CD14-positive monocyte (primary cell): ENCODE measurements around the gene CLEC11A. TPM values are rescaled to one million over a fixed set of nuclear protein-coding genes. Genes with fewer than 3 reads are reported as not detected.
"Not testable (repeated sequence)": the region's sequence is repeated elsewhere in the genome, so short reads cannot be mapped to it uniquely, and the experiment has no call there.

ENCODE experiments used
- DNase-seq, 3 donors: peaks; one replicate each; pipeline ENCODE4 v3.0.0-alpha.2; 2011 to 2022
- H2AFZ ChIP-seq: 2 replicates; pipeline ENCODE4 v1.6.0; 2012; ENCODE audit warnings: mild to moderate bottlenecking, low read depth, low read length, inconsistent platforms; ENCODE audit not compliant: insufficient read depth, poor library complexity, severe bottlenecking
- H3K27ac ChIP-seq, 2 donors: 1 replicate in 1 of 2; 2 replicates in 1 of 2; pipeline ENCODE4 v1.5.1; 2012 to 2013; ENCODE audit warnings: low read length in 2 of 2, control low read depth in 1 of 2, inconsistent platforms in 1 of 2, low read depth in 1 of 2, mild to moderate bottlenecking in 1 of 2
- H3K27me3 ChIP-seq, 2 donors: one replicate each; pipeline versions ENCODE4 v1.6.0 to v1.6.1; 2011 to 2013; ENCODE audit warnings: low read length in 2 of 2; ENCODE audit not compliant: control insufficient read depth in 2 of 2, insufficient read depth in 2 of 2
- H3K36me3 ChIP-seq, 2 donors: replicated peaks in 1 of 2; 1 replicate in 1 of 2; 2 replicates in 1 of 2; pipeline versions ENCODE4 v1.5.1 to v1.6.1; 2012 to 2013; ENCODE audit warnings: low read length in 2 of 2, control low read depth in 1 of 2, inconsistent platforms in 1 of 2, mild to moderate bottlenecking in 1 of 2; ENCODE audit not compliant: insufficient read depth in 2 of 2, control insufficient read depth in 1 of 2
- H3K4me1 ChIP-seq, 2 donors: 1 replicate in 1 of 2; 2 replicates in 1 of 2; pipeline versions ENCODE4 v1.5.1 to v1.6.1; 2012 to 2013; ENCODE audit warnings: low read length in 2 of 2, control low read depth in 1 of 2, inconsistent platforms in 1 of 2, mild to moderate bottlenecking in 1 of 2, moderate library complexity in 1 of 2; ENCODE audit not compliant: insufficient read depth in 2 of 2, control insufficient read depth in 1 of 2
- H3K4me2 ChIP-seq: replicated peaks from 2 replicates; pipeline ENCODE3; 2012; ENCODE audit warnings: low read length, moderate library complexity, mild to moderate bottlenecking; ENCODE audit not compliant: poor library complexity, severe bottlenecking; ENCODE audit errors: extremely low read depth
- H3K4me3 ChIP-seq, 3 experiments: fragments of 200-600 bp in 1 of 3; sonication (generic) in 1 of 3; replicated peaks in 1 of 3; 1 replicate in 2 of 3; 2 replicates in 1 of 3; pipeline ENCODE4 v1.5.1; 2011 to 2013; ENCODE audit warnings: low read length in 3 of 3, mild to moderate bottlenecking in 3 of 3, control low read depth in 2 of 3, low read depth in 2 of 3, inconsistent platforms in 1 of 3, moderate library complexity in 1 of 3
- H3K79me2 ChIP-seq: 2 replicates; pipeline ENCODE4 v1.6.0; 2012; ENCODE audit warnings: mild to moderate bottlenecking, control low read depth, inconsistent platforms, low read length, moderate library complexity; ENCODE audit not compliant: insufficient read depth
- H3K9ac ChIP-seq: 2 replicates; pipeline ENCODE4 v1.6.0; 2017; ENCODE audit warnings: low read length, mild to moderate bottlenecking; ENCODE audit not compliant: insufficient read depth, poor library complexity, severe bottlenecking
- H3K9me3 ChIP-seq, 2 donors: replicated peaks in 1 of 2; 1 replicate in 1 of 2; 2 replicates in 1 of 2; pipeline versions ENCODE4 v1.5.1 to v1.6.1; 2012 to 2013; ENCODE audit warnings: low read length in 2 of 2, control low read depth in 1 of 2; ENCODE audit not compliant: control insufficient read depth in 1 of 2, insufficient read depth in 1 of 2
- H4K20me1 ChIP-seq: 2 replicates; pipeline ENCODE4 v1.6.0; 2012; ENCODE audit warnings: mild to moderate bottlenecking, low read length, control low read depth, moderate library complexity; ENCODE audit not compliant: insufficient read depth
- H3K27ac Mint-ChIP-seq, 7 donors: one replicate each; pipeline ENCODE4 v1.8.0; 2020; ENCODE audit warnings: mild to moderate bottlenecking in 7 of 7, mixed read lengths in 7 of 7, moderate library complexity in 6 of 7, inconsistent platforms in 2 of 7
- H3K27me3 Mint-ChIP-seq, 3 donors: one replicate each; pipeline ENCODE4 v1.8.0; 2021 to 2022; ENCODE audit warnings: low read depth in 3 of 3, mild to moderate bottlenecking in 3 of 3, mixed read lengths in 3 of 3, moderate library complexity in 3 of 3, inconsistent platforms in 1 of 3
- H3K36me3 Mint-ChIP-seq, 2 donors: one replicate each; pipeline ENCODE4 v1.8.0; 2020; ENCODE audit warnings: mixed read lengths in 2 of 2, inconsistent platforms in 1 of 2, mild to moderate bottlenecking in 1 of 2
- H3K4me1 Mint-ChIP-seq: one replicate; pipeline ENCODE4 v1.8.0; 2020; ENCODE audit warnings: mild to moderate bottlenecking, mixed read lengths
- H3K4me3 Mint-ChIP-seq, 2 donors: one replicate each; pipeline ENCODE4 v1.8.0; 2020; ENCODE audit warnings: mild to moderate bottlenecking in 2 of 2, mixed read lengths in 2 of 2, moderate library complexity in 1 of 2
- H3K9me3 Mint-ChIP-seq, 7 donors: one replicate each; pipeline ENCODE4 v1.8.0; 2020 to 2022; ENCODE audit warnings: mixed read lengths in 7 of 7, mild to moderate bottlenecking in 6 of 7, moderate library complexity in 6 of 7, inconsistent platforms in 2 of 7
- WGBS: methylation state at CpG from one replicate; pipeline ENCODE4 v1.1.5; 2013; ENCODE audit warnings: missing lambda C conversion rate; ENCODE audit not compliant: insufficient coverage; 5-methylcytosine and 5-hydroxymethylcytosine counted together
- intact Hi-C, 2 donors: fragments of 100-400 bp; cut with micrococcal nuclease; formaldehyde crosslinking; loops; one replicate each; pipeline versions ENCODE4 v1.15.0 to v1.15.1; 2023
- polyA plus RNA-seq, 3 donors: library from polyadenylated mRNA; depleted of rRNA in 1 of 3; unstranded in 2 of 3; stranded (reverse) in 1 of 3; fragments of 300-500 nt in 2 of 3; fragments of >200 nt in 1 of 3; fragmentation: Illumina TruSeq in 2 of 3; gene quantifications; 1 replicate in 2 of 3; 2 replicates in 1 of 3; pipeline ENCODE4 v1.2.3, GENCODE V29; 2012 to 2021
- TF ChIP-seq, protein P1 (sequence below): fragments of 200-600 bp; IDR thresholded peaks from one replicate; pipeline ENCODE4 v1.8.0; 2022; ENCODE audit warnings: antibody characterized with exemption, mild to moderate bottlenecking

The CLEC11A gene
- polyA plus RNA-seq, 3 donors: 8.2 to 49.1 (median 12.4) TPM

DNA sequence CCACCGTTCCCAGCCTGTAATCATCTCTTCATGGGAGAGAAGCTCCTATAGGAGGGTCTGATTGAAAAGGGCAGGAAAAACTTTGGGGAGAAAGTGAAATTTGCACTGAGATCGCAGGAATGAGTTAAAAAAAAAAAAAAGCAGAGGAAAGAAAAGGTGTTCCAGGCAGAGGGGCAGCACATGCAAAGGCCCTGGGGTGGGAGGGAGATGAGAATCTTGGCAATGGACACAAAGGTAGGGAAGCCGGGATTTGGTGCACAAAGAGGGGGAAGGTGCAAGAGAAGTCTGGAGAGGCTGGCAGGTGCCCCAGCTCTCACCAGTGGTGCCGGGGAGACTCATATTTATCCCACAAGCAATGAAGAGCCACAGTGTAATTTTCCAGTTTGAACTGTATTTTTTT is 30.7 kb downstream of the CLEC11A start:
- no peaks in the 10 kb centered on the region for H3K36me3 ChIP-seq
- no peaks in the 10 kb centered on the region for H4K20me1 ChIP-seq
- no peaks in the 10 kb centered on the region for H3K4me1 ChIP-seq
- no peak for DNase-seq
- no peaks in the 10 kb centered on the region for H3K27me3 ChIP-seq
- H3K4me1 Mint-ChIP-seq: no peaks in the 10 kb centered on the region
- no peak overlapping the region for H3K4me3 Mint-ChIP-seq
- 93% methylated on average over 2 of the region's 4 CpGs for WGBS
- no peak overlapping the region for H3K4me3 ChIP-seq
- no peak overlapping the region for H3K27ac Mint-ChIP-seq
- peaks cover 13 to 25% (median 17%) of the 10 kb centered on the region in 3 donors for H3K27me3 Mint-ChIP-seq
- H2AFZ ChIP-seq: no peak overlapping the region
- no peaks in the 10 kb centered on the region for H3K9me3 ChIP-seq
- no peaks in the 10 kb centered on the region for H3K79me2 ChIP-seq
- TF ChIP-seq, protein P1, sequence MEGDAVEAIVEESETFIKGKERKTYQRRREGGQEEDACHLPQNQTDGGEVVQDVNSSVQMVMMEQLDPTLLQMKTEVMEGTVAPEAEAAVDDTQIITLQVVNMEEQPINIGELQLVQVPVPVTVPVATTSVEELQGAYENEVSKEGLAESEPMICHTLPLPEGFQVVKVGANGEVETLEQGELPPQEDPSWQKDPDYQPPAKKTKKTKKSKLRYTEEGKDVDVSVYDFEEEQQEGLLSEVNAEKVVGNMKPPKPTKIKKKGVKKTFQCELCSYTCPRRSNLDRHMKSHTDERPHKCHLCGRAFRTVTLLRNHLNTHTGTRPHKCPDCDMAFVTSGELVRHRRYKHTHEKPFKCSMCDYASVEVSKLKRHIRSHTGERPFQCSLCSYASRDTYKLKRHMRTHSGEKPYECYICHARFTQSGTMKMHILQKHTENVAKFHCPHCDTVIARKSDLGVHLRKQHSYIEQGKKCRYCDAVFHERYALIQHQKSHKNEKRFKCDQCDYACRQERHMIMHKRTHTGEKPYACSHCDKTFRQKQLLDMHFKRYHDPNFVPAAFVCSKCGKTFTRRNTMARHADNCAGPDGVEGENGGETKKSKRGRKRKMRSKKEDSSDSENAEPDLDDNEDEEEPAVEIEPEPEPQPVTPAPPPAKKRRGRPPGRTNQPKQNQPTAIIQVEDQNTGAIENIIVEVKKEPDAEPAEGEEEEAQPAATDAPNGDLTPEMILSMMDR: no peak
- H3K9ac ChIP-seq: no peak overlapping the region
- H3K9me3 Mint-ChIP-seq: peaks cover 0 to 3% (median 0%) of the 10 kb centered on the region in 7 donors
- H3K36me3 Mint-ChIP-seq: no peaks in the 10 kb centered on the region
- H3K4me2 ChIP-seq: no peak overlapping the region
- intact Hi-C loops: no loop called here
- H3K27ac ChIP-seq: no peak overlapping the region

DNA sequence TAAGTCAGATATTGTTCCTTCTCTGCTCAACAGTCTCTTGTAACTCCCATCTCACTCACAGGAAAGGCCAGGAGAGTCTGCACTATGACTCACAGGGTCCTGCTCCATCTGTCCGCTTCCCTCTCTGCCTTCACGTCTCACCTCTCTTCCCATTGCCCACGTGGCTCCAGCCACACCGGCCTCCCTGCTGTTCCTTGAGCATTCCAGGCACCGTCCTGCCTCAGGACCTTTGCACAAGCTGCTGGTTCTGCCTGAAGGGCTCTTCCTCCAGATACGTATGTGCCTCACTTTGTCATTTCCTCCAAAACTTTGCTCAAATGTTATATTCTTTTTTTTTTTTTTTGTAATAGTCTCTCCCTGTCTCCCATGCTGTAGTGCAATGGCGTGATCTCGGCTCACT is 33.1 kb downstream of the CLEC11A start:
- intact Hi-C loops, H3K4me1 ChIP-seq, H2AFZ ChIP-seq, H3K27ac ChIP-seq, H3K9me3 ChIP-seq, H3K36me3 Mint-ChIP-seq, H3K36me3 ChIP-seq, H3K4me1 Mint-ChIP-seq, H3K27me3 ChIP-seq, H3K4me2 ChIP-seq, H3K79me2 ChIP-seq, H4K20me1 ChIP-seq, H3K9ac ChIP-seq, H3K4me3 ChIP-seq, DNase-seq, H3K4me3 Mint-ChIP-seq: not testable (repeated sequence)
- WGBS: 74% methylated on average over 5 of the region's 8 CpGs
- H3K27me3 Mint-ChIP-seq: peaks cover 10 to 25% (median 15%) of the 10 kb centered on the region in 3 donors
- H3K9me3 Mint-ChIP-seq: peaks cover 0 to 18% (median 9%) of the 10 kb centered on the region in 7 donors
- peak overlapping the region in 1 of 7 donors; percentile 78 for H3K27ac Mint-ChIP-seq

DNA sequence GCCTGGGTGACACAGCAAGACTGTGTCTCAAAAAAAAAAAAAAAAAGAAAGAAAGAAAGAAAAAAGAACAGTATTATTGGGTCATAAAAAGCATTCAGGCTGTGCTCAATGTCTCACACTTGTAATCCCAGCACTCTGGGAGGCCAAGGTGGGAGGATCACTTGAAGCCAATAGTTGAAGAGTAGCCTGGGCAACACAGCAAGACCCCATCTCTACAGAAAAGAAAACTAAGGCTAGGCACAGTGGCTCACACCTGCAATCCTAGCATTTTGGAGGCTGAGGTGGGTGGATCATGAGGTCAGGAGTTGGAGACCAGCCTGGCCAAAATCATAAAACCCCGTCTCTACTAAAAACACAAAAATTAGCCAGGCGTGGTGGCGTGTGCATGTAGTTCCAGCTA is 34.5 kb downstream of the CLEC11A start:
- H3K4me3 ChIP-seq, H2AFZ ChIP-seq, intact Hi-C loops, H3K36me3 Mint-ChIP-seq, H4K20me1 ChIP-seq, H3K36me3 ChIP-seq, H3K27me3 ChIP-seq, H3K27ac Mint-ChIP-seq, H3K79me2 ChIP-seq, H3K27ac ChIP-seq, DNase-seq, H3K4me2 ChIP-seq, H3K4me1 ChIP-seq, H3K4me1 Mint-ChIP-seq, H3K9ac ChIP-seq, H3K9me3 ChIP-seq, H3K4me3 Mint-ChIP-seq: not testable (repeated sequence)
- no CpG with 5 or more reads among the region's 3 CpGs for WGBS
- H3K9me3 Mint-ChIP-seq: peaks cover 0 to 18% (median 9%) of the 10 kb centered on the region in 7 donors
- peaks cover 11 to 25% (median 14%) of the 10 kb centered on the region in 3 donors for H3K27me3 Mint-ChIP-seq

DNA sequence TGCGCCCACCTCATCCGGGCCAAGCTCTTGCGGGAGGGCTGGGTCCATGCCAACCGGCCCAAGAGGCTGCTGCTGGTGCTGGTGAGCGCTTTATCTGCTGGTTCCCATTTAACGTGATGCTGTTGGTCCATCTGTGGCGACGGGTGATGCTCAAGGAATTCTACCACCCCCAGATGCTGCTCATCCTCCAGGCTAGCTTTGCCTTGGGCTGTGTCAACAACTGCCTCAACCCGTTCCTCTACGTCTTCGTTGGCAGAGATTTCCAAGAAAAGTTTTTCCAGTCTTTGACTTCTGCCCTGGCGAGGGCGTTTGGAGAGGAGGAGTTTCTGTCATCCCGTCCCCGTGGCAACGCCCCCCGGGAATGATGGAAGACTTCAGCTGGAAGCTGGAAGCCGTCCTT is 35.9 kb downstream of the CLEC11A start:
- H2AFZ ChIP-seq, H3K4me3 ChIP-seq, H3K36me3 ChIP-seq, H3K4me2 ChIP-seq, H3K4me1 Mint-ChIP-seq, H3K79me2 ChIP-seq, H3K27ac Mint-ChIP-seq, intact Hi-C loops, DNase-seq, H3K9ac ChIP-seq, H3K4me1 ChIP-seq, H3K27me3 ChIP-seq, H3K36me3 Mint-ChIP-seq, H4K20me1 ChIP-seq, H3K4me3 Mint-ChIP-seq, H3K27ac ChIP-seq, H3K9me3 ChIP-seq: not testable (repeated sequence)
- Mint-ChIP-seq H3K27me3 (peaks cover 11 to 23% (median 12%) of the 10 kb centered on the region in 3 donors), H3K9me3 (peaks cover 0 to 18% (median 9%) of the 10 kb centered on the region in 7 donors)
- WGBS: 97% methylated on average over 7 of the region's 18 CpGs
